GM19452 (cell line): Measurements from ENCODE around the gene NDOR1.

ENCODE experiments used
- ATAC-seq: cut with Tn5 transposase; IDR thresholded peaks from one replicate; pipeline ENCODE4 v1.9.1; 2021; ENCODE audit not compliant: unreplicated experiment

NDOR1 gene

DNA sequence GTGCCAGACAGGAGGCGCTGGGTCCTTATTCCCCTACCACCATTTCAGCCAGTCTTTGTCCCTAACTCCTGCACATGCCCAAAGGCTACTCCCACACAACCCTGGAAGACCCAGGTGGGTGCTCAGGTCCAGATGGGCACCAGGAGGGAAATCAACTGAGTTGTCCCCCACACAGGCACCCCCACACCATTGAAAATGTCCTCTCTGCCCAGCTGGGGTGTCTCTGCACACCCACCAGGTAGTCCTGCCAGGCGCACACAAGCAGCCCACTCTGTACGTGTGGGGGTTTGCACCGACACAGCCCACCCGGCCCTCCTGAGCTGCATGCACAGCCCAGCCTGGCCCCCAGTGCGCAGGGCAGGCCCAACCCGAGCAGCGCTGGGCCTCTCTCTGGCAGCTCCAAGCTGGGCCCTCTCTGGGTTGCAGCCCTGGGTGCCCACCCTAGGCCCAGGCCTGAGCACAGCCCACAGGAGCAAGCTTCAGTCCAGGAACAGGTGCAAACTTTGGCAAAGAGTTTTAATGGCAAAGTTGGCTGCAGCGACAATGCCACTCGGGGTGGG lies 14.3 kb downstream of the NDOR1 start:
- no peak for ATAC-seq

GRCh38 chr9:137220317-137221094 lies 15.0 kb downstream of the NDOR1 start:
- no peak for ATAC-seq

DNA sequence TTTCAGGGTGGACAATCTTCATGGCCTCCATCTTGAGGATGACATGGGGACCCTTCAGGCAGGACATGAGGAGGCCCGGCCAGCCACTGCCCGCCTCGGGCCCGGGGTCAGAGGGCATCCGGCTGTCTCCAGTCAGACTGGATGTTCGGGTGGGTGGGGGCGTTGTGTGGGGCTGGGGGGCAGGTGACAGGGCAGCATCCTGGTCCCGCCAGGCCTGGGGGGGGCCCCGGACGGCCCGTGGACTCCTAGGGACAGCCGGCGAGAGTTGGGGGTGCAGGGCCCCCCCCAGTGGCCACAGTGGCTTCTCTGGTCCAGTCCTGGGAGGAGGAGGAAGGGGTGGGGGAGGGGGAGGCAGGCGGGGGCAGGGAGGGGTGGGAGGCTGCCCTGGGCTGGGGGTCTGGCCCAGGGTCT lies 15.6 kb downstream of the NDOR1 start:
- ATAC-seq: no peak

- no peak for ATAC-seq
These were observed 16.1 kb downstream of the NDOR1 start for GRCh38 chr9:137221506-137222111.

DNA sequence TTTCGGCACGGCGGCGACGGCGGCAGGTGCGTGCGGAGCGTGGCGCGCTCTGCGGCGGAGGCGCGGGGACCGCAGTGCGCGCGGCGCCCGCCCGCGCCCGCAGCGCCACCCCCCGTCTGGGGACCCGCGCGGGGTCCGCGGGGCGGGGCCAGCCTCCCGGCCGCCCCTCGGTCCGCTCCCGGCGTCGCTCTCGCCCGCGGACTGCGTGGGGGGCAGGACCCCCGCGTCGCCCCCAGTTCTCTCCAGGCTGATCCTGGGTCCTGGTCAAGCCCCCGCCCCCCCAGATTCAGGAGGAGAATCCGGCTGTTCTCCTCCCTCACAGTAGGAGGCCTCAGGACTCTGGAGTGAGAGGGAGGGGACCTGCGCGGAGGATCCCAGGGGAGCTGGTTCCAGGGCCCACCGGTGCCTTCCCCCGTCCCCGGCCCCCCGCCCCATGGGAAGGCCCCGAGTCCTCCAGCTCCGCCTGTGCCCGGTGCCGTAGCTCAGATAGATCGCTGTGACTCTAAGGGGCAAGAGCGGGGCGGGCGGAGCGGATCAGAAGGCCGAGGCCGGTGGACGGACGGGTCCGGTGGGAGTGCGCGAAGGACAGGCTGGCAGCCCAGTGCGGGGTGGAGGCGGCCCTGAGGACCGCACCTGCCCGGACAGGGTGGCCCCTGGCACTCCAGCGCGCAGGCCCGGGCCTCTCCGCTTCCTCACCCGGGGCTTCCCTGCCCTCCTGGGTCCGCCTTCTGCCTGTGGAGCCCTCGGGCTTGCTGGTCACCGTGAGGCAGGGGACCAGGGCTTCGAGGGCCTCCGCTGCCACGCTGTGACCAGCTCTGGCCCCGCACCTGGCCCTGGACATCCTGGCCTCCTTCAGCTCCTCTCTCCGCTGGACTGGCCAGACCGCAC lies 16.9 kb downstream of the NDOR1 start, which contains the start of gene RNF208:
Gene RNF208 (minus strand): TSS at position 51 of the 888 bp plus-strand sequence. CDS start 1,028 bp downstream, outside the sequence.
- peak; percentile 1 for ATAC-seq

DNA sequence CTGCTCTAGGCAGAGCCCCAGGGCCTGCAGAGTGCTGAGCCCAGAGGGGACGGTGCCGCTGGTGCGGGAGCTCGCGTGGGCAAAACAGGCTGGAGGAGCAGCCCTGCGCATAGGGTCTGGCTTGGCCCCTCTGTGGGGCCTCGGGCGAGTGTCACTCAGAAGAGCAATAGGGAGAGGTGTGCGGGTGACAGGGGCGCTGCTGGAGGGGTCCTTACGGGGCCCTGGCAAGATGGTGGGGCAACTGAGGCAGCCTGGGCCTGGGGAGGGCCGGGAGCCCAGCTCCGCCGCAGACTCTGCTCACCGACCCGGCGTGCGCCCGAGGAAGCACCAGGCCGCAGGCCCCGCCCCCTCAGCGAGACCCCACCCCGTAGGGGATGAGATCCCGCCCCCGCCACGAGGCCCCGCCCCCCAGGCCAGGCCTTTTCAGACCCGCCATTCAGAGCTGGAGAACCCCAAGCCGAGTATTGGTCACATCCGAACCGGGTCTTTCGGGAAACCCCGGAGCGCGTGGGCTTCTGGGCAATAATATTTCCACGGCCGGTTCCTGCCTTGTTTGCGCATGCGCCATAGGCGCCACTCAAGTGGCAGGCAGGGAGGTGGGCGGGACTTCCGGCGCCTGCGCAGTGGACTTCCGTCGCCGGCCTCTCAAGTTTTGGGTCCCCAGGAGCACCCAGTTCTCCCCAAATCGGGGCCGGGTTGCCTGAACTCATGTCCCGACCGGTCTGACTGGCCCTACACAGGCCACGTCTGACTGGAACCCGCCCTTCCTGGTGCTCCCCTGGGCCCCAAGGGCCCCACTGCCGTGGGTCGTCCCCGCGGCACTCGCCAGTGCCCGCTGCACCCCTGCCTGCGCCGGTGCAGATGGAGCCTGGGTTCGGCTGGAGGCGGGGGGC lies 17.8 kb downstream of the NDOR1 start:
- ATAC-seq: peak; percentile 62

DNA sequence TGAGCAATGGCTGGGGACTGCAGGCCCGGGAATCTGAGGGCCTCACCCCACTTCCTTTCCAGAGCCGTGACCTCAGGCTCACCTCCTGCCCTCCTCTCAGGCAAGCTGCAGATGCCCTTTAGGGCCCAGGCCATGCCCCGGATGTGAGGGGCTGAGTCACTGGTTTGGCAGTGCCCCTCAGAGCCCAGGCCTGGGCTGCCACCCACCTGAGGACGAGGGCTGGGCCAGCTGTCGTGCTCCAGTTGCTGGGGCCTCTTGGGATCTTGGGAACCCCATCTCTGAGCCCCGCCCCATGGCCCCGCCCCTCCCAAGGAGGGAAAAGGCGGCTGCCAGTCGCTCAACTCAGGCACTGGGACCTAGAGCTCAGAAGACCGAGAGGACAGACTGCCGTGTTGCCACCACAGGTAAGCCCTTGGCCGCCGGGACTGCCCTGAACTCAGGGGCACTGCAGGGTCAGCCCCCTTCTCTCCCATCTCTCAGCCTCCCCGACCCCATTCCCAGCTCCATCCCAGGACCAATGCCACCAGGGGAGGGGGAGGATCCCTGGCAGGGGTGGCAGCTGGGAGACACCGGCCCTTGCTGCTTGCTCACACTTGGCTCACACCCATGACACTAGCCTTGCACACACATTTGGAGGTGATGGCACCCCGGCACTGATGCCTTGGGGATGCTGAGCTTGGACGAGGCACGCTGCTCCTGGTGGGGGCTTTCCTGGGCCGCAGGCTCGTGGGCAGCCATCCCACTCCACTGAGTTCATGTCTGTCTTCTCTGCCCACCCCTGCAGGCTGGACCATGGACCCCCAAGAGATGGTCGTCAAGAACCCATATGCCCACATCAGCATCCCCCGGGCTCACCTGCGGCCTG lies 19.6 kb downstream of the NDOR1 start, which contains the start of gene CYSRT1:
Gene CYSRT1 (plus strand): TSS at position 345 of the 865 bp plus-strand sequence. CDS start 448 bp downstream, at position 793.
- no peak for ATAC-seq

DNA sequence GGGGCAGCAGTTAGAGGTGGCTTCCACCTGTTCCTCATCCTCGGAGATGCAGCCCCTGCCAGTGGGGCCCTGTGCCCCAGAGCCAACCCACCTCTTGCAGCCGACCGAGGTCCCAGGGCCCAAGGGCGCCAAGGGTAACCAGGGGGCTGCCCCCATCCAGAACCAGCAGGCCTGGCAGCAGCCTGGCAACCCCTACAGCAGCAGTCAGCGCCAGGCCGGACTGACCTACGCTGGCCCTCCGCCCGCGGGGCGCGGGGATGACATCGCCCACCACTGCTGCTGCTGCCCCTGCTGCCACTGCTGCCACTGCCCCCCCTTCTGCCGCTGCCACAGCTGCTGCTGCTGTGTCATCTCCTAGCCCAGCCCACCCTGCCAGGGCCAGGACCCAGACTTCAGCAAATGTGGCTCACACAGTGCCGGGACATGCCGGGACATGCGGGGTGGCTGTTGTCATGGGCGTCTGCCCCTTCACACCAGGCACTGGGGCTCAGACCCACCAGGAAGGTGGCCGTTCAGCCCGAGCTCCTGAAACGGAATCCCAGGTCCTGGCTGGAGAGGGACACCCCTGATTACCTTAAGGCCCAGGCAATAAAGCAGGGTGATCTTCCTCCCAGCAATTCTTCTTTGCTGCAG lies 20.3 kb downstream of the NDOR1 start:
- no peak for ATAC-seq

- ATAC-seq: no peak
These were observed 21.0 kb downstream of the NDOR1 start for GRCh38 chr9:137226338-137227053.

DNA sequence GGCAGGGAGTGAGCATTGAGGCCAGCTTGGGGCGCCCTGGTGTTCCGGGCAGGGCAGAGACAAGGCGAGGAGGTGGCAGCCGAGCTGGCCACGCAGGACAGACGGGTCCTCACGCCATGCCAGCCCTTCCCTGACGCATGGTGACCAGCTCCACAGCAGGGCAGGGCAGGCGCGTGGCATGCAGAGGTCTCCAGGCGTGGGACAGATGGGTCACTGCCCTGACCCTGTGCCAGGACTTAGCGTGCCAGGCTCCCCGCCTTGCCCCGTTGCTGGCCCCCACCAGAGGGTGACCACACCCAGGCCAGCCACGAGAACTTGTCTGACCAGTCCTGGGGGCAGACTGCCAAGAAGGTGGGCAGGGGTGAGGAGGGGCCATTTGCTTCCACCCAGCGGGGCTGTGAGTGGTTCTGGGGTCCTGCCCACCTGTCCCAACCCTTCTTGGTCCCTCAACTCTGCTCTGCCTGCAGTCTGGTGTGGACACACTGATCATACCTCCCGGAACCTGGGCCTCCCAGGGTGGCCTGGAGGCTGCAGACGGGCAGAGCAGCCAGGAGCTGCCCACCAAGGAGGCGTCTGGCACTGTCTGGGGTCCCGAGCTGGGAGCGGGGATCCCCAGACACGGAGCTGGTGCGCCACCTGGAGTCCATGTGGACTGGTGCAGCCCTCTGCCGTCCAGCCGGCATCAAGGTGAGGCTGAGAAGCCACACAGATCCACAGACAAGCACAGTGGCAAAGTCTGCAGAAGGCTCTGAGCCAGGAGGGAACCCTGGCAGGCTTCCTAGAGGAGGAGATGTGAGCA lies 21.8 kb downstream of the NDOR1 start, which contains the start of gene RNF224:
Gene RNF224 (plus strand): TSS at position 449 of the 799 bp plus-strand sequence. CDS start 834 bp downstream, outside the sequence.
- ATAC-seq: no peak

- no peak for ATAC-seq
These were observed 22.5 kb downstream of the NDOR1 start for GRCh38 chr9:137227853-137228505.

- ATAC-seq: no peak
These were observed 23.0 kb downstream of the NDOR1 start for GRCh38 chr9:137228506-137228967.

DNA sequence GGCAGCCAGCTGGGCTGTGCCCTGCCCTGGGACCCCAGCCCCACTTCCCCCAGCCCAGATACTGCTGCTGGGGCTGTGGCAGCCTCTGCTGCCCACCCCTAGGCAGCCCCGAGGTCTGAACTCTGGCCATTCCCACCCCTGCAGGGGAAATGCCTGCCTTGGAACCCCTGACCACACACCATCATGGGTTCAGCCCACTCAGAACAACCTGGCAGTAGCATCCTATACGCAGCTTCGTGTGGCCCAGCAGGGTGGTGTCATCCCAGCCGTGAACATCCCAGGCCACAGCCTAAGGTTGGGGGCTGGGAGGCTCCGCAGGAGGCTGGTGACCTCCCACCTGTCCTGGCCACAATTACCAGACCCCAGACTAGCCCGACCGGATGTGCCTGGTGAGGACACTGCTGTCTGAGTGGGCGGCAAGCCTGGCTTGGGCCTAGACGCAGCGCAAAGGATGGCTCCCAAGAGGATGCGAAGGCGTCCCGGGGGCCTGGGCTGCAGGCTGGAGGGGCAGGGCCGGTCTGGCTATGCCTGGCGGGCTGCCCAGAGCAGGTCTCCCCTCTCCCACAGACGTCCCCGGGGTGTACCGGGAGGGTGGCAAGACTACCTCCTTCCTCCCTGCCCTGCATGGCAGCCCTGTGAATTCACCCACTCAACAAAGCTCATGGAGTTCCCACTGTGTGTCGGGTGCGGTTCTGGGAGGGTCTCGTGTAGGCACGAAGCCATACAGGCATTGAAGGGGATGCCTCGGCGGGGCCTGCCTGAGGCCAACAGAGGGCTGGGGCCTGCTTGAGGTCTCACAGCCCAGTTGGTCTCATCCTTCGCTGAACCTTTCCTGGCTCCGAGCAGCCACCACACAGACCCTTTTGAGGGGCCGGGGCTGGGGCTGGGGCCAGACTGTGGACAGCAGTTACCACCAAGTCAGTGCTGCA lies 23.7 kb downstream of the NDOR1 start:
- no peak for ATAC-seq

GRCh38 chr9:137229903-137230704 lies 24.6 kb downstream of the NDOR1 start:
- no peak for ATAC-seq
